HUDEP-2 (cell line): ENCODE results near the gene SCG5.

Experiments
- DNase-seq, 76 experiments: peaks; one replicate each; lab custom pipeline; 2025; ENCODE audit not compliant: unreplicated experiment in 76 of 76; lab: John Stamatoyannopoulos, UW

Gene SCG5

GRCh38 chr15:32688151-32688639 is 46.7 kb downstream of the SCG5 start:
- DNase-seq = no peak

DNA sequence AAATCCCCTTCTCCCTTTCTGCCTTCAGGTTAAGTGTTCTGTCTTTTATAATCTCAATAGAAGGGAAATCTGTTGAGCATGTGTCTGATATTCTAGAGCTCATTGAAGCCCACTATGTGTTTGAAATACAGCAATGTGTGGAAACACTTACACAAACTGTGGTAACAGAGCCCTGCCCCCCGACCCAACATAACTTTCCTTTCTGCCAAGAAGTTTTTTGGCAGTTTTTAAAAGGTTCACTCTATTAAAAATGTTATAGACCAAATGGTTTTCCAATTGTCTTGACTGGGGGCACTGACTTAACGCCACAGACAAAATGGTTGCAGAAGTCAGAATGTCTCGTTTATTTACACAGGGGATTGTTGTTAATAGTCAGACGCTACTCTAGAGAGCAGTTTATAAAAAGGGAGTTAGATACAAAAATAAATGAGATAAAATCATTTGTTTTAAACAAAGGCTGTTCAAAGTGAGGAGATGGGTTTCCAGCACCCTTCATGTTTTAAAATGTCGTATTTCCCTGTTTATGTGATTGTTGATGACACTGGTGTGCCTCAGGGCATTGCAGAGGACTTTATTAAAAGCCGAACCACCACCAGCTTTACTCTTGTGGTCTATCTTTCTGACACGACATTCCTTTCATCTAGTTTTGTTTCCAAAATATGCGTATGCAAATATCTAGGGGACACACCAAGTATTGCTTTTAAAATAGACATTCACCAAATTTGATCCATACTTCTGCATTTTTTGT is 49.6 kb downstream of the SCG5 start:
- DNase-seq = no peak

DNA sequence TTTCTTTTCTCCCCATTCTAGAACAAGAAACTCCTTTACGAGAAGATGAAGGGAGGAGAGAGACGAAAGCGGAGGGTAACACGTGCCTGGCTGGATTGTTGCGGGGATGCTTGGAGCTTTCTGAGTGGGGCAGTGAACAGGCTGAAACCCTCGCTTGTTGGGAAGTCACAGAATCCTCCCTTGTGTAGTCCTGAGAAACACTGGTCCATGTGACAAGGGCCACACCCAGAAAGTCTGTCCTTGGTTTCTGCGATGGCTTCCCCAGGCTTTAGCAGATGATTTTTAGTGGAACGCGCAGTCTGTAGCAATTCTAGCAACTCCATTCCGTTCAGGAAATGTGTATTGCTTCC is 50.2 kb downstream of the SCG5 start:
- no peak for DNase-seq

DNA sequence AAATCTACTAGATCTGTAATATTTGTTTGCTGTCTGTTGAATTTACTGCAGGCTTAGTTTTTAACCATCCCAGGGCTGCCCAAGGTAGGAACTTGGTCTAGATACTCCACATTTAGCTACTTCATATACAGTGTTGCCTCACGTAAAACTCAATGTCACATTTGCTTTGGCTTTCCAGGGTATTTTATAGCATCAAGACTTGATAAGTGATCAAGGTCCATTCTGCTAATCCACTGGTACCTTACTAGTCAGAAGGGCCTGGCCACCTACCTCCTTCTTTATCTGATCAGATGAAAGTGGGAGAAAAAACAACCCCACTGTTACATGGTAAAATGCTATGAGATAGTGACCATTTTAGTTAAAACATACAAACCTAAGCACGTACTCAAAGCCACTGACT is 50.8 kb downstream of the SCG5 start:
- no peak for DNase-seq

GRCh38 chr15:32694222-32694983 is 52.9 kb downstream of the SCG5 start:
- DNase-seq = no peak

GRCh38 chr15:32698773-32699390 is 57.4 kb downstream of the SCG5 start:
- DNase-seq = no peak

DNA sequence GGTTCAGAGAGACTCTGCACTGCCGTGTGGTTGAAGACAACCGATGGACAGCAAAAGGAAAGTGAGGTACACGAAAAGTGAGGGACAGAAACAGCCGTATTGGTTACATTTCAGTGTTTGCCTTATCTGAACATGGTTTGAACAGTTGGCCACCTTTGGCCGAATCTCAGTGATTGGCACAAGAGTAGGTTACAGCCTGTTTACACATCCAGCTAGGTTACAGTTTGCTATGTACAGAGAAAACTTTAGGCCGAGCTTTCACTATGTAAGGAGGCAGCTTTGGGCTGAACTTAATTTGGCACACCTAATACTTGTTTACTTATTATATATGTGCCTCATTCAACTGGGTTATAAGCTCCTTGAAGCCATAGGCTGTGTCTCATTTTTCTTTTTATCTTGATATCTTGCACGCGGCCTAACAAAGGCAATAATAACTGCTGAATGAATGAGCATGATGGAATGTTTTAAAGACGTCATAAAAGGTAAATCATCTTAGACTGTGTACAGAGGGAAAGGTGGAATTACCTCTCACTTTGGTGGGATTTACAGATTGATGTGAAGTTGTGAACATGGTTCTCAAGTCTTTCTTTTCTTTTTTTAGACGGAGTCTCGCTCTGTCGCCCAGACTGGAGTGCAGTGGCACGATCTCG is 59.1 kb downstream of the SCG5 start:
- no peak for DNase-seq

- no peak for DNase-seq
These were observed 60.4 kb downstream of the SCG5 start for GRCh38 chr15:32701863-32702262.

DNA sequence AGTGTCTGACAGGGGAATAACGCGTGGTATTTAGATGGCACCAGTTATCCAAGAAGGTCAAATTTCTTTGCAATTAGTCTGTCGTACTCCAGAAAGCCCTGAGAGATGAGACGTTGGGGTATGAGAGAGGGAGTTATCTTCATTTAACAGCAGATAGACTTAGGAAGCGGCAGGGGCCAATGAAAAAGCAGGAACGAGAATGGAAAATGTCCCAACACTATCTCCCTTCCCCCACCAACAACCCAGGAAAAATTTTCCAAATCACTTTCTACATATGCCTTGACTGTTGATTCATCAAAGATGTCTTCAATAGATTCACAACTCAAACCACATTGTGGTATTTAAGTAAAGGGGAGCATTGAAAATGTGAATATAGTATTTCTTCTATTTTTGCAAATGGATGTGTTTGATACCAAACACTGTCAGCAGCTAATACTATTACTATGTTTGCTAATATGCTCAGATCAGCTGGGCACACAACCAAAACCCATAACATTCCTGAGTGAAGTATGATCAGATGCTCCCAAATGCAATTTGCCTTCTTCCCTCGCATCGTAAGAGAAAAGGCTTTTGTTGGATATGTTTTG is 63.0 kb downstream of the SCG5 start:
- no peak for DNase-seq

GRCh38 chr15:32705446-32705845 is 63.9 kb downstream of the SCG5 start:
- no peak for DNase-seq

DNA sequence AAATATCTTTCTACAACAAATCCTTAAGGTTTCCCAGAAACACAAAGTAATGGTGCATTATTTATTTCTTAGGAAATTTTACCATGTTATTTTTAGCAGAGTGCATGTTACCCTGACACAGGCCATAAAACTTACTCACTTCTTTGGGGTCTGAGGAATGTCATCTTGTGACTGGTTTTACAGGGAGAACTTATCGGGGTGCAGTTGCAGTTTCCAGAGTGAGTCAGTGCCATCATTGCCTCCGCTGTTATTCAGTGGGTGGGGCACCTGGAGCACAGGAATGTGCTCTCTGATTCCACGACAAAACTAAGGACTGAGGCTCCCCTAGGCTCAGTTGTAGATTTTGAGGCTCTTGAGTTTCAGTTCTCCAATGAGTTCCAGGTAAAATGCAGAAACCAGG is 65.2 kb downstream of the SCG5 start:
- no peak for DNase-seq

DNA sequence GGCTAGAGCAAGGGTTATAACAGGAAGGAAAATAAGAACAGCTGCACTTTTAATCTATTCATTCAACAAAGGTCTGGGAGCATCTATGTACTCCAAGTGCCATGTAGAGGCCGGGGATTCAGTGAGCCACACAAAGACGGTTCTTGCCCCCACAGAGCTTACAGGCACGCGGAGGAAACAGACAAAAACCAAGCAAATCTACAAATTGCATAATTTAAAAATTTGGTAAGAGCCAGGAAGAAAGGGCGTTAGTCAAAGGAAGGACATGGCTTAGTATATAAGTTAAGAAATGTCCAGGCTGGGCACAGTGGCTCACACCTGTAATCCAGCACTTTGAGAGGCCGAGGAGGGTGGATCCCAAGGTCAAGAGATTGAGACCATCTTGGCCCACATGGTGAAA is 65.9 kb downstream of the SCG5 start:
- no peak for DNase-seq

- DNase-seq = no peak
These were observed 68.0 kb downstream of the SCG5 start for GRCh38 chr15:32709295-32710033.

DNA sequence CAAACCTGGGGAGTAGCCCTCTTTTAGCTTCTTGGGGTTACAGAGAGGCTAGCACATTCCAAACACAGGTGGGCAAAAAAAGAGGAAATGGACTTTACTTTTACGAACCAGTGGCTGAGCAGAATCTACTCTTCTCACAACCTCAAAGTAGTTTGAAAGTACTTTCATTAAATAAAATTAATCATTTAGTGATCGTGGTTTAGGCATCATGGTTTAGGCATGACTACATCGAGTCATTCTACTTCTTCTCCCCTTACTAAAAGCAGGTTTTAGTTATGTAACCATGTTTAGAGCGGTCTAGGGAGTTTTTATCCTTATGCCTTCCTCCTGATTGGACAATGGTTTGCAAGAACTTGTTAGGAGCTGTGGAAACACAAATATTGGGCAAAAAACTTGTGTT is 73.8 kb downstream of the SCG5 start:
- no peak for DNase-seq

DNA sequence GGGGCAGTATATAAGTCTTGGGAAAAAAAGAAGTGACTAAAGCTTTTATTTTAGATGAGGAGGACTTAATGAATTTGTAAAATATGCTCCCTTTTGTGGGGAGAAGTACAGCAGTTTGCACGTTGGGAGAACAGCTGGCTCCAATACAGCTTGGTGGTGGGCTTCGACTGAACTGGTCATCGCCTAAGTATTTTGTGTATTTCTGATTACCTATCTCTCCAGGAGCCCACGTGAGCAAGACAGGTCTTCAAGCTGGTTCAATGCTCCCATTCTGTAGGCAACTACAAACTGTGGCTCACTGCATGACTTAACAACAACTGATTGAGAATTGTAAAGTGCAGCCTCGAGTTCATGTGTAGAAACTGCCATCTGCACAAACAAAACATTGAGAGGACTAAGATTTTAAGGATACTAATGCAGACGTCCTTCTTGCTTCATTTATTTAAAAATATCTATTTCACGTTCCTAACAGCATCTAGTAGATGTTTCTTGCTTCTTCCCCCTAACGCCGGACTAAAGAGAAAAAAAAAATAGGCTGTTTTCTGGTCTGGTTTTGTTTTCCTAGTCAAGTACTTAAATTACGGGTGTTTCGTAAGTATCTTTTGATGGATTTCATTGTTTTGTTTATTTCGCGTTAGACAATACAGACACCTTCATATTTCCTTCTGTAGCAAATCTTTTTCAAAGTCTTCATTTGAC is 74.9 kb downstream of the SCG5 start:
- no peak for DNase-seq

DNA sequence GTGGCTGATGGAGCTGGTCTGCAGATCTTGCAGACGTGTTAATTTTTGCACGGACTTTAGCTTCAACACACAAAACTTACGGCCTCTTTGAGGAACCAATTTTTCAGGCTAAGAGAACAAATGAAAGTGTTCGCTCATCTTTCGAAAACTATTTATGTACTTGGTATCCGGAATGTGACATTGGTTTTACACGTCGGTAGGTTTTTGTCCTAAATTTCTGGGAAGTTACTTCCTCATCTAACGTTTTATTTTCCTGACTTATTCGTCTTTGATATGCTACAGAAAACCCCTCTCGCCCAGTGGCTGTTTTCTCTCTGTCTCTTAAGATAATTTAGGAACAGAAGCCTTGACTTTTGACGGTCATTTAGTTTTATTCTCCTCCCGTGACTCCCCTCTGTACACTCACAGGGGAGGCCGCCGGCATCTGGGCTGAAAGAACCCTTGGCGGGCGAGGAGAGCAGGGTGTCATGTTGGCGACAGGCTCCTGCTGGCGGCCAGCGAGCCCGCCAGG is 75.5 kb downstream of the SCG5 start:
- no peak for DNase-seq

DNA sequence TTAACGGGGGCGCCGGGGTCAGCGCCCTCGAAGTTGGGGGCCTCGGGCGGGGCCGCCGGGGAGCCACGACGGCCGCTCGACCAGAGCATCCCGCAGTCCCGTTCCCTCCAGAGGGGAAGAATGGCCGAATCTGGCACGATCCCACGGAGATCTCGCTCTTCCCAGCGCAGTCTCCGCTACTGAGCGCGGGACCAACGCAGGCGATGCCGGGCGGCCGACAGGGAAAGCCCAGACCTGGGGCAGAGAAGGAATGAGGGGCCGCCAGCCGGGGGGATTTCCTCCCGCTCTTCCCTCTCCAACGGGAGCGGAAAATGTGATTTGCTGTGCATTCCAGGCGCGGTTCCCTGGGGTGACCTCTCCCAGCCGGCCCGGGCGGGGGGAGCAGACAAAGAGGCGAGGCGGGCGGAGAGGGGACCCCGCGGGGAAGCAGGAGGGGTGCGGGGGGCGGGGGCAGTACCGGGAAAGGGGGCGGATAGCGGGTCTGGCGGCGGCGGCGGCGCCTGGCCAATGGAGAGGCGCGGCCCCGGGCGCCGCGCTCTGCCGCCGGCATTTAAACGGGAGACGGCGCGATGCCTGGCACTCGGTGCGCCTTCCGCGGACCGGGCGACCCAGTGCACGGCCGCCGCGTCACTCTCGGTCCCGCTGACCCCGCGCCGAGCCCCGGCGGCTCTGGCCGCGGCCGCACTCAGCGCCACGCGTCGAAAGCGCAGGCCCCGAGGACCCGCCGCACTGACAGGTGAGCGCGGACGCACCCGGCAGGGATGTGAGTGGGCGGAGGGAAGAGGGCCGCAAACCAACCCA is 76.1 kb downstream of the SCG5 start, which contains the start of gene GREM1:
Gene GREM1, plus strand, starts transcription at position 579 of the 801 bp plus-strand sequence. CDS start 12,687 bp downstream, outside the sequence.
- no peak for DNase-seq

GRCh38 chr15:32718227-32718820 is 76.8 kb downstream of the SCG5 start:
- DNase-seq = no peak
